Measurements from ENCODE around the gene NELL1. TPM values are rescaled to one million over a fixed set of nuclear protein-coding genes. Genes with fewer than 3 reads are reported as not detected.

NELL1 gene
- total RNA-seq, 1 experiment from 2014 or later, result not detected

DNA sequence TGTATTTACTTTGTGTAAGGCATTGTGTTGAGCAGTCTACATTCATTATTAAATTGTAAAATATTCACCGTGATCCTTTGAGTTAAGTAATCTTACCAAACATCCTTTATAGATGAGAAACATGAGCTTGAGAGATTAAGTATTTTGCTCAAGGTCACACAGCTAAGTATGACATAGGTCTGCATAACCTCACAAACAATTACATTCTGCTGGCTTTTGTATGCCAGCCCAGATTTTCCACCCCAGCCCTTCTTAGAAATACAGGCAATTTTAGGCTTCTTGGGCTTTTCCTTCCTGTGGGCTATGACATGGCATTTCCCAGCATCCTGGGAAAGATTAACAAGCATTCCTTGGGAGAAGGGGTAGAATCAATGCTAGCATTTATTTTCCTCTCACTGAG is 357.3 kb downstream of the NELL1 start:
- TF ChIP-seq, protein P1, sequence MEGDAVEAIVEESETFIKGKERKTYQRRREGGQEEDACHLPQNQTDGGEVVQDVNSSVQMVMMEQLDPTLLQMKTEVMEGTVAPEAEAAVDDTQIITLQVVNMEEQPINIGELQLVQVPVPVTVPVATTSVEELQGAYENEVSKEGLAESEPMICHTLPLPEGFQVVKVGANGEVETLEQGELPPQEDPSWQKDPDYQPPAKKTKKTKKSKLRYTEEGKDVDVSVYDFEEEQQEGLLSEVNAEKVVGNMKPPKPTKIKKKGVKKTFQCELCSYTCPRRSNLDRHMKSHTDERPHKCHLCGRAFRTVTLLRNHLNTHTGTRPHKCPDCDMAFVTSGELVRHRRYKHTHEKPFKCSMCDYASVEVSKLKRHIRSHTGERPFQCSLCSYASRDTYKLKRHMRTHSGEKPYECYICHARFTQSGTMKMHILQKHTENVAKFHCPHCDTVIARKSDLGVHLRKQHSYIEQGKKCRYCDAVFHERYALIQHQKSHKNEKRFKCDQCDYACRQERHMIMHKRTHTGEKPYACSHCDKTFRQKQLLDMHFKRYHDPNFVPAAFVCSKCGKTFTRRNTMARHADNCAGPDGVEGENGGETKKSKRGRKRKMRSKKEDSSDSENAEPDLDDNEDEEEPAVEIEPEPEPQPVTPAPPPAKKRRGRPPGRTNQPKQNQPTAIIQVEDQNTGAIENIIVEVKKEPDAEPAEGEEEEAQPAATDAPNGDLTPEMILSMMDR (conservative IDR thresholded peaks at IDR 0.05; ENCODE audit: low read depth, low read length), result no peak
- TF ChIP-seq EZH2phosphoT487 (IDR thresholded peaks at IDR 0.05; ENCODE audit: borderline replicate concordance, low read length), result no peak
- no peak for TF ChIP-seq EZH2 (IDR thresholded peaks at IDR 0.05; ENCODE audit: low read length, unreplicated experiment)
- H3K27me3 ChIP-seq (ENCODE audit: low read length), result no peaks in the 10 kb centered on the region
- DNase-seq (no peak), ATAC-seq (no peak)
- no peak overlapping the region for H2AFZ ChIP-seq (ENCODE audit: low read length)
- no peaks in the 10 kb centered on the region for H3K9me2 ChIP-seq (replicated peaks; ENCODE audit: low read length)
- no peaks in the 10 kb centered on the region for H4K20me1 ChIP-seq (ENCODE audit: low read length)
- intact Hi-C loops (cut with micrococcal nuclease), result no loop called here
- H3K9me3 ChIP-seq (ENCODE audit: low read length), result peaks cover 5% of the 10 kb centered on the region; the same call in 1 of the 2 replicates
- no peak overlapping the region for H3K9ac ChIP-seq (ENCODE audit: low read length)
- H3K27ac ChIP-seq (ENCODE audit: low read length), result no peak overlapping the region
- no peaks in the 10 kb centered on the region for H3K79me2 ChIP-seq (ENCODE audit: low read length)
- no TSS peak for BruUV-seq (replicated peaks)
- ChIA-PET CTCF (no interaction called here), POLR2A (ENCODE audit: unreplicated experiment) (no interaction called here)
- H3K36me3 ChIP-seq (ENCODE audit: low read depth, low read length), result no peaks in the 10 kb centered on the region
- no peaks in the 10 kb centered on the region for H3K4me1 ChIP-seq (ENCODE audit: insufficient read depth, low read length)
- H3F3A ChIP-seq (ENCODE audit: low read length, unreplicated experiment), result no peaks in the 10 kb centered on the region
- H3K4me3 ChIP-seq (ENCODE audit: low read length), result no peak overlapping the region
- H3K4me2 ChIP-seq (ENCODE audit: low read length), result no peak overlapping the region

- Histone ChIP-seq H3K36me3 (ENCODE audit: low read depth, low read length) (no peaks in the 10 kb centered on the region), H3K9ac (ENCODE audit: low read length) (no peak overlapping the region), H3K4me3 (ENCODE audit: low read length) (no peak overlapping the region), H3K9me3 (ENCODE audit: low read length) (no peaks in the 10 kb centered on the region), H2AFZ (ENCODE audit: low read length) (no peak overlapping the region), H3K4me1 (ENCODE audit: insufficient read depth, low read length) (no peaks in the 10 kb centered on the region), H3K9me2 (replicated peaks; ENCODE audit: low read length) (no peaks in the 10 kb centered on the region), H3K4me2 (ENCODE audit: low read length) (no peak overlapping the region), H3K27me3 (ENCODE audit: low read length) (no peaks in the 10 kb centered on the region), H3K79me2 (ENCODE audit: low read length) (no peaks in the 10 kb centered on the region), H3K27ac (ENCODE audit: low read length) (no peak overlapping the region), H3F3A (ENCODE audit: low read length, unreplicated experiment) (no peaks in the 10 kb centered on the region), H4K20me1 (ENCODE audit: low read length) (no peaks in the 10 kb centered on the region)
- ChIA-PET CTCF (no interaction called here), POLR2A (ENCODE audit: unreplicated experiment) (no interaction called here)
- no peak for DNase-seq
- ATAC-seq, result no peak
- no TSS peak for BruUV-seq (replicated peaks)
- intact Hi-C loops (cut with micrococcal nuclease), result no loop called here
- TF ChIP-seq EZH2 (IDR thresholded peaks at IDR 0.05; ENCODE audit: low read length, unreplicated experiment), result no peak
- no peak for TF ChIP-seq EZH2phosphoT487 (IDR thresholded peaks at IDR 0.05; ENCODE audit: borderline replicate concordance, low read length)
- TF ChIP-seq, protein P1 (conservative IDR thresholded peaks at IDR 0.05; ENCODE audit: low read depth, low read length), result no peak
Measured at GRCh38 chr11:21037850-21038249, 368.5 kb downstream of the NELL1 start.

DNA sequence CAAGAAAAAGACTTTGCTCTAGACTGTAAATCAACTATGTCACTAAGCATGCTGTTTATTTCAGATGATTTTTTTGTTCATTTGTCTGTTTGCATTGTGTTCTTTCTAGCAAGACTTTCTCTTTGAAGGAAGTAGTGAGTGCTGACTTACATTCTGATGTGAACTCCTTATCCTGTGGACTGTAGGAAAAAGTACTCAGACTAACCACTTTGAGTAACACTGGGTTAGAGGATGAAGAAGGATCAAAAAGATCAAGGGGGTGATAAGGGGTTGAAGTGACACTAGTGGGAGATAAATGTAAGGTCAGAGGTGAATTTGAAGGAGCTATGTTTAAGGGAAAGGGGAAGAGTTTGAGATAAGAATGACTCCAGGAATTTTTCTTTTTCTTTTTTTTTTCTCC is 369.4 kb downstream of the NELL1 start:
- H3K9me2 ChIP-seq (replicated peaks; ENCODE audit: low read length), result no peaks in the 10 kb centered on the region
- no peaks in the 10 kb centered on the region for H3K27me3 ChIP-seq (ENCODE audit: low read length)
- H3K4me2 ChIP-seq (ENCODE audit: low read length), result no peak overlapping the region
- no peaks in the 10 kb centered on the region for H3F3A ChIP-seq (ENCODE audit: low read length, unreplicated experiment)
- no peaks in the 10 kb centered on the region for H4K20me1 ChIP-seq (ENCODE audit: low read length)
- H3K9me3 ChIP-seq (ENCODE audit: low read length), result no peaks in the 10 kb centered on the region
- no peaks in the 10 kb centered on the region for H3K79me2 ChIP-seq (ENCODE audit: low read length)
- no peaks in the 10 kb centered on the region for H3K4me1 ChIP-seq (ENCODE audit: insufficient read depth, low read length)
- H3K4me3 ChIP-seq (ENCODE audit: low read length), result no peak overlapping the region
- no peak overlapping the region for H3K27ac ChIP-seq (ENCODE audit: low read length)
- no peak for DNase-seq
- CTCF ChIA-PET, result no interaction called here
- intact Hi-C loops (cut with micrococcal nuclease), result no loop called here
- no peak overlapping the region for H3K9ac ChIP-seq (ENCODE audit: low read length)
- POLR2A ChIA-PET (ENCODE audit: unreplicated experiment), result no interaction called here
- no peaks in the 10 kb centered on the region for H3K36me3 ChIP-seq (ENCODE audit: low read depth, low read length)
- ATAC-seq, result no peak
- BruUV-seq (replicated peaks), result no TSS peak
- TF ChIP-seq, protein P1 (conservative IDR thresholded peaks at IDR 0.05; ENCODE audit: low read depth, low read length), result no peak
- TF ChIP-seq EZH2phosphoT487 (IDR thresholded peaks at IDR 0.05; ENCODE audit: borderline replicate concordance, low read length) (no peak), EZH2 (IDR thresholded peaks at IDR 0.05; ENCODE audit: low read length, unreplicated experiment) (no peak)
- no peak overlapping the region for H2AFZ ChIP-seq (ENCODE audit: low read length)
